ENCODE measurements around the gene FERMT2. TPM values are rescaled to one million over a fixed set of nuclear protein-coding genes. Genes with fewer than 3 reads are reported as not detected.

The FERMT2 gene
- total RNA-seq, 1 experiment from 2014 or later = 38.6 TPM

DNA sequence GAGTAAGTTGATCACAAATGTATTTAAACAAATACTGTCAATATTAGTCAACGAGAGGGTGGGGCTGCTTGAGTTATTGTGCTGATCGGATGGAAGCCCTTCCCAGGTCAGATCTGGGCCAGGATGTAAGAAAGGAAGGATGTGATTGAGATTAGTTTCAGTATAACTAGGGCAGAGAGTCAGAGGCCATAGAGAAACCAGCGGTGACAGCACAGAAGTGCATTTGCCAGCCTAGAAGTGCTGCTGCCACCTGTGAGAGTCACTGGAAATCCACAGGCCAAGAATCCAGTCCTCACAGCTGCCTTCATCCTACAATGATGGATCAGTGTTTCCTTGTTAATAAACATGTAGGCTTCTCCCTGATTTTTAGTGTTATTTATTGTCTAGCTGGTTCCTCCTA is 9.8 kb upstream of the FERMT2 start:
- Histone ChIP-seq H2AFZ (ENCODE audit: low read length) (peak overlapping the region; percentile 53), H4K20me1 (ENCODE audit: low read length) (no peaks in the 10 kb centered on the region), H3K79me2 (ENCODE audit: low read length) (no peaks in the 10 kb centered on the region), H3K4me3 (ENCODE audit: low read length) (peak overlapping the region; percentile 8; the same call in 1 of the 2 replicates), H3K36me3 (ENCODE audit: low read depth, low read length) (no peaks in the 10 kb centered on the region), H3F3A (ENCODE audit: low read length, unreplicated experiment) (no peaks in the 10 kb centered on the region), H3K4me1 (ENCODE audit: insufficient read depth, low read length) (peaks cover 23% of the 10 kb centered on the region), H3K27ac (ENCODE audit: low read length) (peak overlapping the region; percentile 58), H3K4me2 (ENCODE audit: low read length) (peak overlapping the region; percentile 61), H3K9ac (ENCODE audit: low read length) (0 out of 2 replicates have a peak overlapping the region, but pooled peaks have one; percentile 2), H3K27me3 (ENCODE audit: low read length) (no peaks in the 10 kb centered on the region), H3K9me3 (ENCODE audit: low read length) (no peaks in the 10 kb centered on the region), H3K9me2 (replicated peaks; ENCODE audit: low read length) (no peaks in the 10 kb centered on the region; the same call in 1 of the 2 replicates)
- BruUV-seq (replicated peaks) = no TSS peak
- intact Hi-C loops (cut with micrococcal nuclease) = loop anchor here (1.0 to 10.0 kb wide), 8 partner anchors 9 to 486 kb away; partner anchors contain the start of genes DDHD1 and FERMT2
- TF ChIP-seq EZH2phosphoT487 (IDR thresholded peaks at IDR 0.05; ENCODE audit: borderline replicate concordance, low read length) (no peak), CTCF (conservative IDR thresholded peaks at IDR 0.05; ENCODE audit: low read depth, low read length) (no peak), EZH2 (IDR thresholded peaks at IDR 0.05; ENCODE audit: low read length, unreplicated experiment) (no peak)
- CTCF ChIA-PET = interaction anchor here (0.6 to 1.5 kb wide), 9 partner anchors 9 to 561 kb away, joined by 3 to 12 read pairs (median 7); partner anchors contain the start of gene FERMT2
- ATAC-seq (peak; percentile 93), DNase-seq (peak; percentile 84)
- POLR2A ChIA-PET (ENCODE audit: unreplicated experiment) = interaction anchor here (0.5 to 1.0 kb wide), 5 partner anchors 54 to 232 kb away, joined by 3 to 5 read pairs (median 4); no protein-coding TSS in a partner anchor

GRCh38 chr14:52954346-52955214 is 3.7 kb upstream of the FERMT2 start:
- ATAC-seq = no peak
- CTCF ChIA-PET = no interaction called here
- Histone ChIP-seq H3K4me3 (ENCODE audit: low read length) (no peak overlapping the region), H3K36me3 (ENCODE audit: low read depth, low read length) (no peaks in the 10 kb centered on the region), H3K4me2 (ENCODE audit: low read length) (no peak overlapping the region), H3K79me2 (ENCODE audit: low read length) (peaks cover 11% of the 10 kb centered on the region), H3K9me2 (replicated peaks; ENCODE audit: low read length) (no peaks in the 10 kb centered on the region), H2AFZ (ENCODE audit: low read length) (no peak overlapping the region), H4K20me1 (ENCODE audit: low read length) (no peaks in the 10 kb centered on the region), H3K4me1 (ENCODE audit: insufficient read depth, low read length) (peaks cover 10% of the 10 kb centered on the region), H3F3A (ENCODE audit: low read length, unreplicated experiment) (no peaks in the 10 kb centered on the region), H3K9me3 (ENCODE audit: low read length) (no peaks in the 10 kb centered on the region), H3K9ac (ENCODE audit: low read length) (no peak overlapping the region), H3K27ac (ENCODE audit: low read length) (no peak overlapping the region), H3K27me3 (ENCODE audit: low read length) (no peaks in the 10 kb centered on the region)
- BruUV-seq (replicated peaks) = no TSS peak
- TF ChIP-seq EZH2phosphoT487 (IDR thresholded peaks at IDR 0.05; ENCODE audit: borderline replicate concordance, low read length) = no peak
- TF ChIP-seq EZH2 (IDR thresholded peaks at IDR 0.05; ENCODE audit: low read length, unreplicated experiment) = no peak
- no peak for TF ChIP-seq CTCF (conservative IDR thresholded peaks at IDR 0.05; ENCODE audit: low read depth, low read length)
- intact Hi-C loops (cut with micrococcal nuclease) = loop anchor here (5.0 to 10.0 kb wide), 2 partner anchors 72 to 400 kb away; partner anchors contain the start of genes GPR137C and TXNDC16
- POLR2A ChIA-PET (ENCODE audit: unreplicated experiment) = no interaction called here
- no peak for DNase-seq
